ENCODE measurements around the gene ATF7.

ATF7 gene

DNA sequence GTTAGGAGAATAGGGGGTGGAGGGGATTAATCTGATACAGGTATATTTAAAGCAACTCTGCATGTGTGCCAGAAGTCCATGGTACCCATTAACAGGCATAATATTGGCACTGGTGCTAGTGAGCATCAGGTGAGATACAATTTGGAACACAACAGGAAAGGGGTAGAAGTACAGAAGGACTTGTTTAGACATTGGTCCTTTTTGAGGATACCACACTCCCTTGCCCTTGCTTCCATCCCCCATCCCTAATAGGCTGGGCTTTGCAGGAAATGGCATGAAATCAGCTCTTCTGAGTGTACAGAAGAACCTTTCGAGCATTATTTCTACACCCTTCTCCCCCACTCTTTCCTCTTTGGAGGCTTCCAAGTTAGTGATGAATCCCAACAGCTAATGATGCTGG lies 157.9 kb downstream of the ATF7 start:
- H3K4me3 ChIP-seq (ENCODE audit: low read depth, low read length) = no peak overlapping the region
- no peak for TF ChIP-seq CTCF (IDR thresholded peaks at IDR 0.05; ENCODE audit: low read depth, low read length)

DNA sequence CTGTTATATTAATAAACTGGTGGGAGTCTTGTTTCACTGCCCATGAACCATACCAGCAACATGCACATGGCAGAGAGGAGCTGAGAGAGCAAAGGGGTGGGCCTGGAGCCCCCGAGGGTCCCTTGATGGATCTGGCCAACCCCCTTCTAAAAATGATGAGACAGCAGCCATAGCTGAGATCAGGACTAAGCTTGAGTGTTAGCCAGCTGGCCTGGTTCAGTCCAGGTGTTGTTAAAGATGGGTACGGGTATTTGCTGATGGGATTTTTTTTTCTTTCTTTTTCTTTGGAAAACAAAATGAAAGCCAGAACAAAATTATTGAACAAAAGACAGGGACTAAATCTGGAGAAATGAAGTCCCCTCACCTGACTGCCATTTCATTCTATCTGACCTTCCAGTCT lies 158.3 kb downstream of the ATF7 start:
- TF ChIP-seq CTCF (IDR thresholded peaks at IDR 0.05; ENCODE audit: low read depth, low read length) = no peak
- no peak overlapping the region for H3K4me3 ChIP-seq (ENCODE audit: low read depth, low read length)

- TF ChIP-seq CTCF (IDR thresholded peaks at IDR 0.05; ENCODE audit: low read depth, low read length) = no peak
Measured at GRCh38 chr12:53467082-53467481, 159.1 kb downstream of the ATF7 start.

GRCh38 chr12:53466640-53467039 lies 159.5 kb downstream of the ATF7 start:
- TF ChIP-seq CTCF (IDR thresholded peaks at IDR 0.05; ENCODE audit: low read depth, low read length) = no peak
- H3K4me3 ChIP-seq (ENCODE audit: low read depth, low read length) = no peak overlapping the region

More at GRCh38 chr12:53467082-53467481, 159.1 kb downstream of the ATF7 start:
- no peak overlapping the region for H3K4me3 ChIP-seq (ENCODE audit: low read depth, low read length)

DNA sequence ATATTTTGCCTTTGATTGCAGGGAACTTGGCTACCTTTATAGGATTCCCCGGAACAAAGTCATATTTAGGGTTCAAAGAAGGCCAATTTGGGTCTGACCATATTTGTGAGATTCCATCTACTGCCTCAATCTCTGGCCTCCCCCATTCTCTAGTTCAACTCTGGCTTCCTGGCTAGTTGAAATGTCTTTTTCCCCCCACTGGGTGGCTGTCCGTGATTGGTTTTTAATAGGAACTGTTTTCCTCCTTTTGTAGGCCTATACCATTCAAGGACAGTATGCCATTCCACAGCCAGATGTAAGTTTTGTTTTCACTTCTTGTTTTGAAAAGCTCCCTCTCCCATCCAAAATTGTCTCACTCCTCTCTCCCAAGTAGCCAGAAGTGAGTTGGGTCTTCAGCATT lies 160.5 kb downstream of the ATF7 start:
- TF ChIP-seq CTCF (IDR thresholded peaks at IDR 0.05; ENCODE audit: low read depth, low read length) = no peak
- no peak overlapping the region for H3K4me3 ChIP-seq (ENCODE audit: low read depth, low read length)

- no peak for TF ChIP-seq CTCF (IDR thresholded peaks at IDR 0.05; ENCODE audit: low read depth, low read length)
- no peak overlapping the region for H3K4me3 ChIP-seq (ENCODE audit: low read depth, low read length)
Measured at GRCh38 chr12:53464685-53465418, 161.3 kb downstream of the ATF7 start.

DNA sequence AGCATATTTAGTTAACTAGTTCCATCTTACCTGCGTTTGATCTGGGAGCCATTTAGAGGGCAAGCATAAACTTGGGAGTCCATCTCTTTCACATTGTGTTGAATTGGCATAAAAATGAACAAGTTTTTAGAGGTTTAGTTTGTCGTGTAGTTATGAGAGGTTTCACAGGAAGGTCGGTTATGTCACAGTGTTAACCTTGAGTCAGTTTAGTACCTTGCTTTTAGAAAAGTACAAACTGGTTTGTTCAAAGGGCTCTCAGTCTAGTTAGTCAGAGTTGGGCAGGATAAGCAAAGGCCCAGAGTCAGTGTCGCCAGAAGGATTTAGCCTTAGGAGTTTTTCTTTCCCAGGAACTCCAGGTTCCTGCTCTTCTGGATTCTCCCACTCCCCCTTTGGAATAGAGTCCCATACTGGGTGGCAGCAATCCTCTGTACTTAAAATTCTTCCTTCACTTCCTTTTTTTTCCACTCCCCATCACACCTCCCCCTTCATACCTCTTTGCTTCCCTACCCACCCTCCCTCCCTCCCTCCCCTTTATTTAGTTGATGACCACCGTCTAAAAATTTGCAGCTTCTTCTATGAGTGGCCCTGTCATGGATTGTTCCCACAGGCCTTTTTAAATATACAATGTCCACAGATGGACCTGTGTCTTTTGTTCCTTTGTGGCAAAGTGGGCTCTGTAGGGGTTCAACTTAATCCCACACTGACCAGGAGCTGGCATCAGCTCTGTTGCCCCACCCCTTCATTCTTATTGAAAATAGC lies 162.2 kb downstream of the ATF7 start:
- H3K4me3 ChIP-seq (ENCODE audit: low read depth, low read length) = no peak overlapping the region
- TF ChIP-seq CTCF (IDR thresholded peaks at IDR 0.05; ENCODE audit: low read depth, low read length) = no peak

Measured in WI38 (cell line).